GM18519 (cell line): ENCODE measurements around the gene THOC2.
"Not testable (repeated sequence)": the region's sequence is repeated elsewhere in the genome, so short reads cannot be mapped to it uniquely, and the experiment has no call there.

Source experiments
- ATAC-seq: cut with Tn5 transposase; IDR thresholded peaks from one replicate; pipeline ENCODE4 v1.9.1; 2021; ENCODE audit warnings: mild to moderate bottlenecking, moderate library complexity; ENCODE audit not compliant: unreplicated experiment, low FRiP score

The THOC2 gene, protein sequence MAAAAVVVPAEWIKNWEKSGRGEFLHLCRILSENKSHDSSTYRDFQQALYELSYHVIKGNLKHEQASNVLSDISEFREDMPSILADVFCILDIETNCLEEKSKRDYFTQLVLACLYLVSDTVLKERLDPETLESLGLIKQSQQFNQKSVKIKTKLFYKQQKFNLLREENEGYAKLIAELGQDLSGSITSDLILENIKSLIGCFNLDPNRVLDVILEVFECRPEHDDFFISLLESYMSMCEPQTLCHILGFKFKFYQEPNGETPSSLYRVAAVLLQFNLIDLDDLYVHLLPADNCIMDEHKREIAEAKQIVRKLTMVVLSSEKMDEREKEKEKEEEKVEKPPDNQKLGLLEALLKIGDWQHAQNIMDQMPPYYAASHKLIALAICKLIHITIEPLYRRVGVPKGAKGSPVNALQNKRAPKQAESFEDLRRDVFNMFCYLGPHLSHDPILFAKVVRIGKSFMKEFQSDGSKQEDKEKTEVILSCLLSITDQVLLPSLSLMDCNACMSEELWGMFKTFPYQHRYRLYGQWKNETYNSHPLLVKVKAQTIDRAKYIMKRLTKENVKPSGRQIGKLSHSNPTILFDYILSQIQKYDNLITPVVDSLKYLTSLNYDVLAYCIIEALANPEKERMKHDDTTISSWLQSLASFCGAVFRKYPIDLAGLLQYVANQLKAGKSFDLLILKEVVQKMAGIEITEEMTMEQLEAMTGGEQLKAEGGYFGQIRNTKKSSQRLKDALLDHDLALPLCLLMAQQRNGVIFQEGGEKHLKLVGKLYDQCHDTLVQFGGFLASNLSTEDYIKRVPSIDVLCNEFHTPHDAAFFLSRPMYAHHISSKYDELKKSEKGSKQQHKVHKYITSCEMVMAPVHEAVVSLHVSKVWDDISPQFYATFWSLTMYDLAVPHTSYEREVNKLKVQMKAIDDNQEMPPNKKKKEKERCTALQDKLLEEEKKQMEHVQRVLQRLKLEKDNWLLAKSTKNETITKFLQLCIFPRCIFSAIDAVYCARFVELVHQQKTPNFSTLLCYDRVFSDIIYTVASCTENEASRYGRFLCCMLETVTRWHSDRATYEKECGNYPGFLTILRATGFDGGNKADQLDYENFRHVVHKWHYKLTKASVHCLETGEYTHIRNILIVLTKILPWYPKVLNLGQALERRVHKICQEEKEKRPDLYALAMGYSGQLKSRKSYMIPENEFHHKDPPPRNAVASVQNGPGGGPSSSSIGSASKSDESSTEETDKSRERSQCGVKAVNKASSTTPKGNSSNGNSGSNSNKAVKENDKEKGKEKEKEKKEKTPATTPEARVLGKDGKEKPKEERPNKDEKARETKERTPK (N-terminal part only)

DNA sequence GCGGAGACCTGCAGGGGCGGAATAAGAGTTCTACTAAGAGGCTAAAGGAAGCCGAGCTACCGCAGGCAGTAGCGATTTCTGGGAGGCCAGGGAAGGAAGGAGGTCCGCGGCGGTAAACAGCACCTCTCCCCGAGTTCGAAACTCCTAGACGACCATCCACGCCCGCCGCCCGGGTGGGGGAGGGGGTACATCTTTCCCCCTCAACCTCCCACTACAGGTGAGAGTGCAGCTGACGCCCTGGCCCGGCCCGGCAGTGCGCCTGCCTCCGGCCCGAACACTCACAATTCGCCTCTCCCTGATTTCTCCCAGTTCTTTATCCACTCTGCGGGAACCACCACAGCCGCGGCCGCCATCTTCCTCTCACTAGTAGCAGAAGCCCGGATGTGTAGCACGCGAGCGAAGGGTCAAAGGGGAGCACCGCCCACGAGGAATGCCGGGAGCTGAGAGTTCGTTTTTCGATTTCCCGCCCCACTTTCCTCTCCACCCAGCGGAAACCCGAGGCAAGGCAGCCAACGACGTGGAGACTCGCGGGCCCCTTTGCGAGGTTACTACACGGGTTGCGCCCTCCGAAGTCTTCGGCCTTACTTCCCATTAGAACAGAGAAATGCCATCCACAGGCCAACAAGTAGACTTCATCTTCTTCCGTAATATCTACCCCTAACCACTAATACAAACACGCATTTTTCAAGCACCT lies at the start of gene THOC2:
Gene THOC2 (minus strand): TSS at position 383 of the 694 bp plus-strand sequence. CDS start 30 bp downstream, at position 353.
- ATAC-seq, result peak; percentile 70

DNA sequence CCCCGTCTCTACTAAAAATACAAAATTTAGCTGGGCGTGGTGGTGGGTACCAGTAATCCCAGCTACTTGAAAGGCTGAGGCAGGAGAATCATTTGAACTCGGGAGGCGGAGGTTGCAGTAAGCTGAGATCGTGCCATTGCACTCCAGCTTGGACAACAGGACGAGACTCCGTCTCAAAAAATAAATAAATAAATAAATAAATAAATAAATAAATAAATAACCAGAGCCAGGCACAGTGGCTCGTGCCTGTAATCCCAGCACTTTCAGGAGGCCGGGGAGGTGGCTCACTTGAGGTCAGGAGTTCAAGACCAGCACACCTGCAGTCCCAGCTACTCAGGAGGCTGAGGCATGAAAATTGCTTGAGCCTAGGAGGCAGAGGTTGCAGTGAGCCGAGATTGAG lies 48.9 kb upstream of the THOC2 start:
- ATAC-seq, result not testable (repeated sequence)

DNA sequence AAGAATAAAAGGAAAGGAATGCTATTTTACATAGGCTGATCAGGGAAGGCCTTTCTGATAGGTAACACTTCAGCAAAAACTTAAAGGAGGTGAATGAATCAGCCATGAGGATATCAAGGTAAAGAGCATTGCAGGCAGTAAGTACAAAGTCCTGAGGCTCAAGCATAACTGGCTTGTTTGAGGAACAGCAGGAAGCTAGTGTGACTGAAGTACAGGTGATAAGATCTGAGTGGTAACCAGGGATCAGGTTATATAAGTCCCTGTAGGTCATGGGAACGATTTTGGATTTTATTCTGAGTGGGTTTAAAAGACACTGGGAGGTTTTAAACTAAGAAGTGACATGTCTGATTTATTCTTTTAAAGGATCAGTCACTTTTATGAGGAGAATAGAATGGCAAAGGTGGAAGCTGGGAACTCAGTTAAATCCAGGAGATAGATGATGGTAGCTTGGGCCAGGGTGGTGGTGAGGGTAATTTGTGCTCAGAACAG lies 47.1 kb upstream of the THOC2 start:
- no peak for ATAC-seq

DNA sequence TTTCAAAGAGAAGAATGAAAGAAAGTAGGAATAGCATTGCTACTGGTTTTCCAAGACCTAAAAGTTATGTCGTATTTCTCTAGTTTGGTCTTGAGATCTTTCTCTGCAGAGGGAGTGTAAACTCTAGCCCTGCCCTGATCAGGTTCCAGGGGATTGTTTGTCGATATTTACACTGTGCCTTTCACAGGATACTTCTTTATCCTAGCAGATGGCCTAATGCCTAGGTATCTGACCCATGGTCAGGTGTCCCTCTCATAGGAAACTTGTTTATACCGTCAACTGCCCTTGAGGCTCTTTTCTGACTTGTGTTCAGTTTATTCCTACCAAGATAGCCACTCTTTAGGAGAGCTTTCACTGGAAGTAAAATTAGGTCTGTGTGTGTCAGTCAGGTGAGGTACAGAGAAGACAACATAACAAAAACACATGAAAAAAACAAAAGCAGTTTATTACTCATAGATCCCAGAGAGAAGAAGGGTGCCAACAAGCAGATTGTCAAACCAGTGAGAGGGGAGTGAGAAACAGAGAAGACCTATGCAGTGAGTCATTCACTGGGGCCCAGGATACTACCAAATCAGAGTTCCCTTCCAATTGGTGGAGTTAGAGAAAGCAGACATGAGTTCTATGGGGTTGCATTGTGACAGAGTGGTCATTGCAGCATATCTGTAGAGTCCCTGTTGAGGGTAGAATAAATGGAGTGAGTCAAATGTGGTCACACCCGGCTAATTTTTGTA lies 40.6 kb upstream of the THOC2 start:
- no peak for ATAC-seq

DNA sequence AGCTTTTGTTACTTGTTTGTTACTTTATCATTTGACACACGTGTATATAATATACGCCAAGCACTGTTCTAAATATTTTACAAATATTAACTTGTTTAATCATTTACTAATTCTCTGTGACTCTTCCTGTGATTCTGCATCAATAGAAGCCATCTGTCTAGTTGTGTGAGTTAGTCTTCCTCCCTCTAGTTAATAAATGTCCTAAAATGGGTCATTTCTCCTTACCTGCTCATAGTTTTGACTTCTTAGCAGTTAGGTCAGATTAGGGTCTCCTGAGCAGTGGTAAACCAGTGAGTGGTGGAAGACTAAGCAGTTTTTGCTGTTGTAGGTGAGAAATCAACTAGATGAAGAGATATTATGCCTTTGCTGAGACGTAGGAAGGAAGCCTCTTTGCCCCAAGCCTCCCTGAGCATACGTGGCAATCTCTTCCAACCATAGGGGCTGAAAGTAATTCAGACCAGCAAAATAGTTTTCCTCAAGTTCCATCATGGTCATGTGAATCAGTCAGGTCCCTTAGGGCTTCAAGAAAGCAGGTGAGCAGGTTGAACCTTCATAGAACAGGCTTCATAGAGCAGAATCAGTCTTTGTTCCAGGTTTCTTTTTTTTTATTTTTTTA lies 38.7 kb upstream of the THOC2 start:
- no peak for ATAC-seq

DNA sequence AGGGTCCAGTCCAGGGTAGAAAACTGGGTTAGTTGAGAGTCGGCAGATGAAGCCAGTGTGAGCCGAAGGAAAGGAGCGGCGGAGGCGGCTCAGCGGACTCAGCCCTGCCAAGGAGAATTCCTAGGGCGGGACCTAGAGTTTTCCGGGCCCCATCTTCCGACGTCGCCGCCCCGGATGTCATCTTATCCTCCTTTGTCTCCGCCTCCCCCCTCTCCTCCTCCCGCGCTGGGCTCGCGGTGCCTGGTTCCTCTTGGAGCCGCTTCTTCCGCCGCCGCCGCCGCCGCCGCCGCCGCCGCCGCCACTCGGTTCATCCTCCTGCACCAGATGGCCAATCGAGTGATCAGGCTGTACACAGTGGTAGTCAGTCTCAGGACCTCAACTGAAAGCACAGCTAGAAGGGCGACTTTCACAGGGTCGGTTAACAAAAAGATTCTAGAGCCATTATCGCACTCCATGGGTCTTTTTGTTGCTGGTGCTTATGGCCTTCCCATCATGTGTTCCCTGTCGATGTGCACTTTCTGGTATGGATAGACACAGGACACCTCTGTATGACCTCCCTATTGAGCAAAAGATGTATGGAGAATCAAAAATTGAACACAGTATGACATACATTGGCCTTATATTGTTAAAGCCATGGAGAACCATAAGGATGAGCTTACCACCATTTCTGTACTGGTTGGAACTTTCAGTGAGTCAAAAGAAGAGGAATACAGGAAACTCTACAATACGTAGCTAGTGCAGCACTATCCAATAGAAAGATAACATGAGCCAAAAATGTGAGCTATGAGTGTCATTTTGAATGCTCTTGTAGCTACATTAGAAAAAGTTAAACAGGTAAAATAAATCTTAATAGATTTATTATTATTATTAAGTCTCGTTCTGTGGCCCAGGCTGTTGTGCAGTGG lies 32.4 kb upstream of the THOC2 start:
- ATAC-seq, result peak; percentile 62

DNA sequence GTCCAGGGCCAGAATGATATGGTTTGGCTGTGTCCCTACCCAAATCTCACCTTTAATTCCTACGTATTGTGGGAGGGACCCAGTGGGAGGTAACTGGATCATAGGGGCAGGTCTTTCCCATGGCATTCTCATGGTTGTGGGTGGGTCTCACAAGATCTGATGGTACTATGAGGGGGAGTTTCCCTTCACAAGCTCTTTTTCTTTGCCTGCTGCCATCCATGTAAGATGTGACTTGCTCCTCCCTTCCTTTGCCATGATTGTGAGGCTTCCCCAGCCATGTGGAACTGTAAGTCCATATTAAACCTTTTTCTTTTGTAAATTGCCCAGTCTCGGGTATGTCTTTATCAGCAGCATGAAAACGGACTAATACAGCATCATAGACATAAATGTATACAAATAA lies 27.0 kb upstream of the THOC2 start:
- ATAC-seq, result not testable (repeated sequence)

DNA sequence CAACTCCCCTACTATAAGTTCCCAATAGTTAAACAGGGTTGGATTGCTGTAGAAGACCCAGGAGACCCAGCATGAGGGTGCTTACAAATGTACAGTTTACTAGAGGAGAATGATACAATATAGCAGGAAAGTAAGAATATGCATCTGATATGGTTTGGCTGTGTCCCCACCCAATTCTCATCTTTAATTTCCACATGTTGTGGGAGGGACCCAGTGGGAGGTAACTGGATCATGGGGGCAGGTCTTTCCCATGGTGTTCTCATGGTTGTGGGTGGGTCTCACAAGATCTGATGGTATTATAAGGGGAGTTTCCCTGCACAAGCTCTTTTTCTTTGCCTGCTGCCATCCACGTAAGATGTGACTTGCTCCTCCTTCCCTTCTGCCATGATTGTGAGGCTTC lies 24.9 kb upstream of the THOC2 start:
- not testable (repeated sequence) for ATAC-seq

DNA sequence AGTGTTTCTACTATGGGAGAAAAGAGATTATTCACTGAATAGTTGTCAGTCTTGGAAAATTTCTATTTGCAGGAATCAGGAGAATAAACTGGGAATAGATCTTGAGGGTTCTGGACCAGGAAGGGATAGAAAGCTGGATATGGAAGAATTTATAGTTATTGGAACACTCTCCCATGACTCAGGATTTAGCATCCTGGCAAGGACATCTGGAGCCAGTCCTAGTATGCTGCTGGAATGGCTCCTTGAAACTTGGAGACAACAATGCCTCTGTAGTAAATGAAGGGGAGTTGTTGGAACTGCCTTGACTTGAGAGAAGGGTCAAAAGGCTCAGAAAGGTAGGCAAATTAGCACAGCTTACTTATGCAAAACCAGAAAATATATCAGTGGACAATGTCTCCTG lies 23.5 kb upstream of the THOC2 start:
- ATAC-seq, result no peak

DNA sequence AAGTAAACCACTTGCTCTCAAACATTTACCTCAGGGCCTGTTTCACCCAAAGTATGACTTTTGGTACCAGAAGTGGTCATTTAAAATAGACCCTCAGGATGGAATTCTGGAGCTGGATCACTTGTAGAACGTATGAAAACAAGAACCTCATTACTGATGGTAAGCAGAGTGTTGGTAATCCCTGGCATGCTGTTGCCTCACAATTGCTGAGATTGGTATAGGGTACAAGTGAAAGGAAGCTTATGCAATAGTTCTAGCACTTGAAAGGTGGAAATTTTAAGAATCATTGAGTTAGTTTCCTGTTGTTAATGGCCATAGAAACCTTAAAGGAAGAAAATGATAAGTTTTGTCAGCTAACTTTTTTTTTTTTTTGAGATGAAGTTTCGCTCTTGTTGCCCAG lies 22.3 kb upstream of the THOC2 start:
- ATAC-seq, result no peak

DNA sequence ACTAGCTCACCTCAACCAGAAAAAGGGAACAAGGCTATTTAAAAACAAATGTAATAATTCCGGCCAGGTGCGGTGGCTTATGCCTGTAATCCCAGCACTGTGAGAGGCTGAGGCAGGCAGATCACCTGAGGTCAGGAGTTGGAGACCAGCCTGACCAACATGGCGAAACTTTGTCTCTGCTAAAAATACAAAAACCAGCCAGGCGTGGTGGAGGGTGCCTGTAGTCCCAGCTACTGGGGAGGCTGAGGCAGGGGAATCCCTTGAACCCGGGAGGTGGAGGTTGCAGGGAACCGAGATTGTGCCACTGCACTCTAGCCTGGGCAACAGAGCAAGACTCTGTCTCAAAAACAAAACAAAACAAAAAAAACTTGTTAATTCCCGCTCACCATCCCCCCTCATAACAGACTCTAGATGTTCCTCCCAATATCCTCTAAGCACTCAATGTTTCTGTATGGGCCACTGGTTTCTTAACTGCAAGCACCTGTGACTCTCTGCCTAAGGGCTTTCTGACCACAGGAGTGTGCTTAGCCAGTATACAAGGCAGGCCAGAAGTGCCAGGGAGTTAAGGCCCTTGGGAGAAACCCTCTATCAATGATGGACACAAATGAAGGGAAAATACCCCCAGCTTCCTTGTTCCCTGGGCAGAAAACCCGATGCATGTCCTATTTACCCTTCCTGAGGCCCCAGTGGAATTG lies 21.0 kb upstream of the THOC2 start:
- ATAC-seq, result no peak

DNA sequence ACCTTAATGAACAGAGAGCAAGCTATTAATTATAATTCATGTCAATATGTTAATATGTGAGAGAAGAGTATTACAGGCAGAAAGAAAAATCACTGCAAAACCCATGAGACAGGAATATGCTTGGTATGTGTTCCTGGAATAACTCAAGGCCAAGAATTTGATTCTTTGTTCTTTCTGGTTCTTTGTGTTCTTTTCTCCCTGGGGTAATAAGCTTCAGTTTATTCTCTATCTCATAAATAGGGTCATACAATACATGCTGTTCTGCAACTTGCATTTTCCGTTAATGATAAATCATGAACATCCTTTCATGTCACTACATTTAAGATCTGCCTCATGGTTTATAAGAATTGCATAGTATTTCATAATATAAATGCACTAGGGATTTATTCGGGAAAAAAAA lies 16.8 kb upstream of the THOC2 start:
- ATAC-seq, result no peak

DNA sequence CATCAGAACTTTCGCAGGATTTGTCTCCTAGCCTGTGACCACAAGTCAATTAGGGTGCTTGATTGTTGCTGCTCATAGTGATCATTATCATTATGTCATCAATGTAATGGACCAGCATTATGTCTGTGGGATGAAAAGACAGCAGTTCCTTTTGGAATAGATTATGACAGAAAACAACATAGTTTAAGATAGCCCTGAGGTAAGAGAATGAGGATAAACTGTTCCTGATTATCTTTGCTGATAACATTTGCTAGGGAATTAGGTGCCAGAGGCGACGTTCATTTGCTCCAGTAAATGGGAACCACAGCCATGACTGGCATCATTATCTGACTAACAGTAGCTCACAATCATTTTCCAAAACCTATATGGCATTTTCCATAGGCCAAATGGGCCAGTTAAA lies 12.7 kb upstream of the THOC2 start:
- ATAC-seq, result no peak

DNA sequence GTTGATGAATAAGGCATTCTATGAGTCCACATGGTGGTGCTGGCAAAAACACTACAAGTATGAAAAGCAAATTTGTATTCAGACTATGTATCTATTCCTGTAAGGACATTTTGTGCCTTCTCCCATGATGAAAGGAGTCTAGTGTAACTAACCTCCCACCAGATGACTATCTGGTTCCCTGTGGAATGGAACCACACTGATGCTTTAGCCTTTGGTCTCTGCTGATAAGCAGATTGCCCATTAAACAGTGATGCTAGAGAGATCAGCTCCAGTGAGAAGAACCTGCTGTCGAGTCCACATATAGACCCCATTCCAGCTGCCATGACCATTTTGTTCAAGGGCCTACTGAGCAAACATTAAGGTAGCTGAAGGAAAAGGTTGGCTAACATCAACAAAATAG lies 10.5 kb upstream of the THOC2 start:
- ATAC-seq, result no peak

DNA sequence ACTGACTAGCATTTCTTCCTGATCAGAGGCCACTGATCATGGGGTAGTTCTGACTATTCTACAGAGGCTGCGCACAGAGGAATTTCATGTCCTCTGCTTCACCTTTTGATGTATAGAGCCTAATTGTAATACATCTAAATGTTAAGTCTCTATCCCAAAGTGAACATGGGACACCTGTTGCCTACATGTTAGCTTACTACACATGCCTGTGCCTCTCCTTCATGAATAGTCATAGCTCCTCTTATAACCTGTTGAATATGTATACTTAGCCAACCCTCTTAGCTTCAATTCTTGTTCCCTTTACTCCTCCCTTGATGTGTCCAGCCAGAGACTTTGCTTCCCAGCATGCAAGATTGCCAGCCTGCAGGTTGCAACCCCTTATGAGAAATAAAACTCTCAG lies 9.6 kb upstream of the THOC2 start:
- ATAC-seq, result no peak

DNA sequence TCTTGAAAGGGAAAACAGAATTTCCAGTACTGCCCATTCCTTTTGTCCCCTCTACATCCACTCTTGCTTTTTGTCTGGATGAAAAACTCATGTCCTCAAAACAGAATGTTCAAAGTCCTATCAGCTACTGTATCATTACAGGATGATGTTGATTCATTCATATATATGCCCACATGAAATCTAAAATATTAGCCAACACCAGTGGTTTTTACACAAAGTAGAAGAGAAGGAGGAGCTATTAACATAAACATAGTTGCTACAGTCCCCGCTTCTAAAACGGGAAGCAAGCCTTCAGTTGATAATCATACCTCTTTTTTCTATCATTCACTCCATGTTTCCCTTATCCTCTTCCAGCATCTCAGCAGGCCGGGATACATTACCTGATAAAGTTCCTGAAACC lies 7.7 kb upstream of the THOC2 start:
- ATAC-seq, result no peak

DNA sequence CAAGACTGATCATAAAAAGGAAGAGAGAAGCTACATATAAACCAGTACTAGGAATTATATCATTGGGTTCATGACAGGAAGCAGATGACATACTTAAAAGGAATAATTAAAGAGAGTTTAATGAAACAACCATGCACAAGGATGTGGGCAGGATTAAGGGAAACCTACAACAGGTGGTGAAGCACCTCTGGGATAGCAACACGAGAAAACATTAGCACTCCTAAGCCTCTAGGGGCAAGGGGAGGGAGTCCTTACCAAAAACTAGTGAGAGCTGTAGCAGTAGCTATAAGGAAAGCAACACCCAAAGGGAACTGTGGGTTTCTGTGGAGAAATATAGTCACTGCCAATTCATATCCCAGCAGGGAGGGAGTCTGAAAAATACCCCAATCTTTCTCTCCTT lies 7.2 kb upstream of the THOC2 start:
- no peak for ATAC-seq
